Thyroid gland (tissue), 4 donors: ENCODE measurements around the gene MSL2. TPM values are rescaled to one million over a fixed set of nuclear protein-coding genes. Genes with fewer than 3 reads are reported as not detected.
A peak's percentile ranks its signal among the peaks of the same experiment; 100 is the strongest.
"Not testable (repeated sequence)": the region's sequence is repeated elsewhere in the genome, so short reads cannot be mapped to it uniquely, and the experiment has no call there.

Source experiments
- DNase-seq, 2 donors: peaks; one replicate each; pipeline ENCODE4 v3.0.0-alpha.2; 2019
- H3K27ac ChIP-seq, 3 donors: fragments of 200-600 bp; sonication (generic); 1 replicate in 2 of 3; 2 replicates in 1 of 3; pipeline ENCODE4 v1.5.1; 2016 to 2019; ENCODE audit warnings: mild to moderate bottlenecking in 1 of 3, moderate library complexity in 1 of 3
- H3K27me3 ChIP-seq: fragments of 200-600 bp; sonication (generic); one replicate; pipeline ENCODE4 v1.5.1; 2019
- H3K36me3 ChIP-seq, 2 donors: fragments of 200-600 bp; sonication (generic); one replicate each; pipeline ENCODE4 v1.5.1; 2016 to 2019
- H3K4me1 ChIP-seq, 2 donors: fragments of 200-600 bp; sonication (generic); one replicate each; pipeline ENCODE4 v1.5.1; 2017 to 2019
- H3K4me3 ChIP-seq, 3 donors: fragments of 200-600 bp; sonication (generic); replicated peaks in 1 of 3; 1 replicate in 2 of 3; 2 replicates in 1 of 3; pipeline ENCODE4 v1.5.1; 2016; ENCODE audit warnings: mild to moderate bottlenecking in 1 of 3
- H3K9me3 ChIP-seq: fragments of 200-600 bp; sonication (generic); one replicate; pipeline ENCODE4 v1.5.1; 2017
- POLR2A ChIP-seq, 2 donors: fragments of 450-650 bp; IDR thresholded peaks; one replicate each; pipeline ENCODE4 v1.6.1; 2017; ENCODE audit warnings: antibody characterized with exemption in 2 of 2, mild to moderate bottlenecking in 2 of 2, moderate library complexity in 1 of 2
- WGBS, 2 donors: methylation state at CpG; one replicate each; pipeline ENCODE4 v1.1.5; 2017; 5-methylcytosine and 5-hydroxymethylcytosine counted together
- intact Hi-C: fragments of 100-400 bp; cut with DNase I; formaldehyde crosslinking; loops from one replicate; pipeline ENCODE4 v1.15.1; 2023
- total RNA-seq, 4 donors: library from RNA; depleted of rRNA; stranded (reverse); fragments of >200 nt; gene quantifications; one replicate each; pipeline ENCODE4 v1.2.3, GENCODE V29; 2016
- TF ChIP-seq, protein P1 (sequence below), 6 experiments: fragments of 200-600 bp in 3 of 6; fragments of 450-650 bp in 3 of 6; sonication (generic) in 3 of 6; IDR thresholded peaks; one replicate each; pipeline ENCODE4 v1.5.1; 2016 to 2019; ENCODE audit warnings: antibody characterized with exemption in 6 of 6, mild to moderate bottlenecking in 2 of 6, inconsistent platforms in 1 of 6, moderate library complexity in 1 of 6

The MSL2 gene
- total RNA-seq, 4 donors from 2014 or later: 28.6 to 55.8 (median 44.4) TPM

- peak; percentile 54 to 55 for DNase-seq
- peak in 1 of 2 donors; percentile 27 for TF ChIP-seq POLR2A (IDR thresholded peaks at IDR 0.05)
- WGBS, 2 donors: 14 to 16% methylated on average over 6 of the region's 6 CpGs
- Histone ChIP-seq H3K27ac (peak overlapping the region; percentile 18 to 46 (median 38)), H3K4me3 (peak overlapping the region in 1 of 3 donors; percentile 78), H3K4me1 (peaks cover 37 to 48% of the 10 kb centered on the region in 2 donors)
- intact Hi-C loops: loop anchor here (10.0 kb wide), 2 partner anchors 107 to 563 kb away; partner anchors contain the start of gene STAG1
- not testable (repeated sequence) for H3K36me3 ChIP-seq, H3K9me3 ChIP-seq, H3K27me3 ChIP-seq
Observed at GRCh38 chr3:136192195-136192594, 3.9 kb downstream of the MSL2 start.

GRCh38 chr3:136189859-136190617 lies 6.1 kb downstream of the MSL2 start:
- no peak overlapping the region for H3K4me3 ChIP-seq
- WGBS, 2 donors: 94% methylated on average over 11 of the region's 11 CpGs
- H3K9me3 ChIP-seq: no peaks in the 10 kb centered on the region
- peaks cover 53 to 55% of the 10 kb centered on the region in 2 donors for H3K4me1 ChIP-seq
- H3K36me3 ChIP-seq: no peaks in the 10 kb centered on the region
- intact Hi-C loops: loop anchor here (10.0 kb wide), 2 partner anchors 105 to 565 kb away; partner anchors contain the start of gene STAG1
- H3K27me3 ChIP-seq: no peaks in the 10 kb centered on the region
- TF ChIP-seq, protein P1, sequence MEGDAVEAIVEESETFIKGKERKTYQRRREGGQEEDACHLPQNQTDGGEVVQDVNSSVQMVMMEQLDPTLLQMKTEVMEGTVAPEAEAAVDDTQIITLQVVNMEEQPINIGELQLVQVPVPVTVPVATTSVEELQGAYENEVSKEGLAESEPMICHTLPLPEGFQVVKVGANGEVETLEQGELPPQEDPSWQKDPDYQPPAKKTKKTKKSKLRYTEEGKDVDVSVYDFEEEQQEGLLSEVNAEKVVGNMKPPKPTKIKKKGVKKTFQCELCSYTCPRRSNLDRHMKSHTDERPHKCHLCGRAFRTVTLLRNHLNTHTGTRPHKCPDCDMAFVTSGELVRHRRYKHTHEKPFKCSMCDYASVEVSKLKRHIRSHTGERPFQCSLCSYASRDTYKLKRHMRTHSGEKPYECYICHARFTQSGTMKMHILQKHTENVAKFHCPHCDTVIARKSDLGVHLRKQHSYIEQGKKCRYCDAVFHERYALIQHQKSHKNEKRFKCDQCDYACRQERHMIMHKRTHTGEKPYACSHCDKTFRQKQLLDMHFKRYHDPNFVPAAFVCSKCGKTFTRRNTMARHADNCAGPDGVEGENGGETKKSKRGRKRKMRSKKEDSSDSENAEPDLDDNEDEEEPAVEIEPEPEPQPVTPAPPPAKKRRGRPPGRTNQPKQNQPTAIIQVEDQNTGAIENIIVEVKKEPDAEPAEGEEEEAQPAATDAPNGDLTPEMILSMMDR (IDR thresholded peaks at IDR 0.05): no peak
- no peak for TF ChIP-seq POLR2A (IDR thresholded peaks at IDR 0.05)
- no peak for DNase-seq
- no peak overlapping the region for H3K27ac ChIP-seq

- Histone ChIP-seq H3K4me1 (peaks cover 53 to 55% of the 10 kb centered on the region in 2 donors), H3K36me3 (no peaks in the 10 kb centered on the region), H3K27ac (no peak overlapping the region), H3K9me3 (no peaks in the 10 kb centered on the region), H3K27me3 (no peaks in the 10 kb centered on the region), H3K4me3 (no peak overlapping the region)
- 86 to 89% methylated on average over 5 of the region's 5 CpGs for WGBS, 2 donors
- TF ChIP-seq, protein P1 (IDR thresholded peaks at IDR 0.05): no peak
- no peak for TF ChIP-seq POLR2A (IDR thresholded peaks at IDR 0.05)
- no peak for DNase-seq
- intact Hi-C loops: no loop called here
Observed at GRCh38 chr3:136189043-136189442, 7.1 kb downstream of the MSL2 start.

GRCh38 chr3:136187868-136188267 lies 8.3 kb downstream of the MSL2 start:
- Histone ChIP-seq H3K4me1 (peaks cover 51 to 52% of the 10 kb centered on the region in 2 donors), H3K27ac (no peak overlapping the region), H3K9me3 (no peaks in the 10 kb centered on the region), H3K4me3 (no peak overlapping the region), H3K36me3 (no peaks in the 10 kb centered on the region), H3K27me3 (no peaks in the 10 kb centered on the region)
- TF ChIP-seq, protein P1 (IDR thresholded peaks at IDR 0.05): no peak
- TF ChIP-seq POLR2A (IDR thresholded peaks at IDR 0.05): no peak
- intact Hi-C loops: no loop called here
- 51 to 53% methylated on average over 3 to 4 of the region's 4 CpGs for WGBS, 2 donors
- DNase-seq: no peak

GRCh38 chr3:136186846-136187245 lies 9.3 kb downstream of the MSL2 start:
- WGBS, 2 donors: 78 to 86% methylated on average over 4 of the region's 4 CpGs
- Histone ChIP-seq H3K27ac (no peak overlapping the region), H3K36me3 (no peaks in the 10 kb centered on the region), H3K27me3 (no peaks in the 10 kb centered on the region), H3K9me3 (no peaks in the 10 kb centered on the region), H3K4me1 (peaks cover 49 to 50% of the 10 kb centered on the region in 2 donors), H3K4me3 (no peak overlapping the region)
- intact Hi-C loops: no loop called here
- TF ChIP-seq POLR2A (IDR thresholded peaks at IDR 0.05): no peak
- TF ChIP-seq, protein P1 (IDR thresholded peaks at IDR 0.05): no peak
- DNase-seq: no peak
